PC-9 (cell line): ENCODE data around the gene PSMD6. TPM values are rescaled to one million over a fixed set of nuclear protein-coding genes. Genes with fewer than 3 reads are reported as not detected.

Experiments
- BruUV-seq: library from RNA; stranded (reverse); fragments of 400-500 nt; replicated peaks from 2 replicates; lab custom pipeline; 2021; lab: Mats Ljungman, UMichigan
- CTCF ChIA-PET: fragments of 300-600 bp; sonication (Branson Sonifier 250); formaldehyde crosslinking; loops from one replicate; lab custom pipeline; 2022; ENCODE audit warnings: antibody characterized with exemption; lab: Charles Lee
- POLR2A ChIA-PET: fragments of 300-600 bp; sonication (Branson Sonifier 250); formaldehyde crosslinking; loops from one replicate; lab custom pipeline; 2022; ENCODE audit warnings: antibody characterized with exemption; ENCODE audit not compliant: unreplicated experiment; lab: Charles Lee
- DNase-seq, 2 experiments: peaks; one replicate each; pipeline versions ENCODE4 v3.0.0 to v3.0.0-alpha.2; 2015 to 2022; ENCODE audit warnings: mixed read lengths in 1 of 2
- H2AFZ ChIP-seq: fragments of 200-600 bp; sonication (generic); 2 replicates; pipeline ENCODE4 v1.8.1; 2017; ENCODE audit warnings: antibody characterized with exemption
- H3F3A ChIP-seq: fragments of 200-600 bp; sonication (generic); 2 replicates; pipeline ENCODE4 v1.8.1; 2017; ENCODE audit warnings: antibody characterized with exemption, mild to moderate bottlenecking, low read depth; ENCODE audit not compliant: insufficient read depth
- H3K27ac ChIP-seq: fragments of 200-600 bp; sonication (generic); 2 replicates; pipeline ENCODE4 v1.6.1; 2016; ENCODE audit warnings: mixed run types
- H3K27me3 ChIP-seq: fragments of 200-600 bp; sonication (generic); 2 replicates; pipeline ENCODE4 v1.6.1; 2016; ENCODE audit warnings: low read depth, mixed run types; ENCODE audit not compliant: insufficient read depth
- H3K36me3 ChIP-seq: fragments of 200-600 bp; sonication (generic); 2 replicates; pipeline ENCODE4 v1.6.1; 2016; ENCODE audit warnings: low read depth, mixed run types
- H3K4me1 ChIP-seq: fragments of 200-600 bp; sonication (generic); replicated peaks from 2 replicates; pipeline ENCODE4 v1.6.1; 2016; ENCODE audit warnings: mixed run types; ENCODE audit not compliant: insufficient read depth
- H3K4me2 ChIP-seq: fragments of 200-600 bp; sonication (generic); 2 replicates; pipeline ENCODE4 v1.6.1; 2017; ENCODE audit warnings: mixed run types
- H3K4me3 ChIP-seq: fragments of 200-600 bp; sonication (generic); 2 replicates; pipeline ENCODE4 v1.6.1; 2016; ENCODE audit warnings: mixed run types
- H3K79me2 ChIP-seq: fragments of 200-600 bp; sonication (generic); 2 replicates; pipeline ENCODE4 v1.6.1; 2017; ENCODE audit warnings: low read depth, mixed run types
- H3K9me2 ChIP-seq: fragments of 200-600 bp; sonication (generic); 2 replicates; pipeline ENCODE4 v1.8.1; 2017; ENCODE audit warnings: mild to moderate bottlenecking; ENCODE audit not compliant: insufficient read depth
- H3K9me3 ChIP-seq: fragments of 200-600 bp; sonication (generic); 2 replicates; pipeline ENCODE4 v1.8.1; 2016; ENCODE audit warnings: low read depth; ENCODE audit not compliant: insufficient read depth
- H4K20me1 ChIP-seq: fragments of 200-600 bp; sonication (generic); 2 replicates; pipeline ENCODE4 v1.8.1; 2017; ENCODE audit not compliant: insufficient read depth
- CTCF ChIP-seq: fragments of 200-600 bp; sonication (generic); conservative IDR thresholded peaks from 2 replicates; pipeline ENCODE4 v1.6.1; 2017; ENCODE audit warnings: mixed run types, antibody characterized with exemption, mild to moderate bottlenecking, moderate library complexity
- EZH2 ChIP-seq: fragments of 200-600 bp; sonication (generic); IDR thresholded peaks from 2 replicates; pipeline ENCODE4 v1.8.0; 2017; ENCODE audit warnings: antibody characterized with exemption, low read depth
- intact Hi-C: fragments of 100-400 bp; cut with micrococcal nuclease; formaldehyde crosslinking; loops from one replicate; pipeline ENCODE4 v1.10.0; 2022; ENCODE audit not compliant: unreplicated experiment
- total RNA-seq: library from RNA; stranded (reverse); gene quantifications from 2 replicates; pipeline ENCODE4 v1.2.3, GENCODE V29; 2021

The PSMD6 gene
- total RNA-seq, 1 experiment from 2014 or later, result 68.8 TPM

DNA sequence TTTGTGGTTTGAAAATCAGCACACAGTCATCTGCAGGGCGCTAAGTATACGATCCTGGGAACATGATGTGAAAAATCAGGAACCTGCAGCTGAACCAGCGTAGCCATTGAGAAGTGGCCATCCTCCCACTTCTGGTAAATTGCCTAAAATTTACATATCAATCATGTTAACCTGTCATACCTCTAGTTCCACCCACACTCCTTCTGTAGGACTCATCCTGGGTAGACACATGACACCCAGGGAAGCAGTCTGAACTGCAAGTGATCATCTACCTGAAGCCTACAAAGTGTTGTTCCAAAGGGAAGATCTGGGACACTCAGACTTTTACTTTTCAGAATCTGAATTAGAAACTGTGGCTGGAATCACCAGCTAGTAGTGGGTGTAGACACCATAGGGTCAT is 5.5 kb upstream of the PSMD6 start:
- intact Hi-C loops, result no loop called here
- no peaks in the 10 kb centered on the region for H3K79me2 ChIP-seq
- no peak overlapping the region for H3K4me2 ChIP-seq
- no peaks in the 10 kb centered on the region for H4K20me1 ChIP-seq
- POLR2A ChIA-PET, result no interaction called here
- no peak overlapping the region for H3K4me3 ChIP-seq
- H3K27me3 ChIP-seq, result no peaks in the 10 kb centered on the region
- no peak for DNase-seq
- H3K9me3 ChIP-seq, result no peaks in the 10 kb centered on the region
- CTCF ChIA-PET, result no interaction called here
- no peaks in the 10 kb centered on the region for H3K9me2 ChIP-seq
- no peaks in the 10 kb centered on the region for H3K36me3 ChIP-seq
- H3F3A ChIP-seq, result no peaks in the 10 kb centered on the region
- no peak overlapping the region for H3K27ac ChIP-seq
- no peak for TF ChIP-seq EZH2
- no peak for TF ChIP-seq CTCF
- no peak overlapping the region for H2AFZ ChIP-seq
- H3K4me1 ChIP-seq, result no peaks in the 10 kb centered on the region; the same call in 1 of the 2 replicates
- BruUV-seq, result no TSS peak

GRCh38 chr3:64027658-64028057 is 4.4 kb upstream of the PSMD6 start:
- CTCF ChIA-PET, result no interaction called here
- Histone ChIP-seq H3K27me3 (no peaks in the 10 kb centered on the region), H3K36me3 (no peaks in the 10 kb centered on the region), H3K9me3 (no peaks in the 10 kb centered on the region), H3K9me2 (no peaks in the 10 kb centered on the region), H2AFZ (no peak overlapping the region), H3K27ac (no peak overlapping the region), H3K79me2 (peaks cover 6% of the 10 kb centered on the region), H3F3A (no peaks in the 10 kb centered on the region), H4K20me1 (no peaks in the 10 kb centered on the region), H3K4me2 (no peak overlapping the region), H3K4me1 (no peaks in the 10 kb centered on the region; the same call in 1 of the 2 replicates), H3K4me3 (no peak overlapping the region)
- POLR2A ChIA-PET, result no interaction called here
- BruUV-seq, result no TSS peak
- TF ChIP-seq CTCF, result no peak
- TF ChIP-seq EZH2, result no peak
- DNase-seq, result no peak
- intact Hi-C loops, result no loop called here

DNA sequence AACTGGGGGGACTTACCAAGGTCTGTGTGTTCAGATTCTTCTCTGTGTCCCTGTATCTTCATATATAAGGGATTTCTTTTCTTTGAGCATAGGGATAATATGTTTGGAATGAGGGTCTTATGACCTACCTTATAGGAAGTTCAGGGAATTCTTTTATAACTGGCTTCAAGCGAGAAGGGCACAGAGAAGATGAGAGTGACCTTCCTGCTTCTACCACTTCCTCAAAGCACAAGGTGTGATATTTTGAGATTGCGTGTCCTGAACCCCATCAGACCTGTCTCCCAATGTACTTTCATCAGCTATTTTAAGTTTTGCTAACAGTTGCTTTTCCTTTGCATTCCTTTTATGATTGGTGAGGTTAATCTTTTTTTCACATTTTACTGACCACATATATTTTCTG is 3.1 kb upstream of the PSMD6 start:
- no peak for DNase-seq
- Histone ChIP-seq H3K27ac (no peak overlapping the region), H3K9me3 (no peaks in the 10 kb centered on the region), H3K4me1 (peaks cover 7% of the 10 kb centered on the region), H3K36me3 (no peaks in the 10 kb centered on the region), H3F3A (no peaks in the 10 kb centered on the region), H3K4me3 (no peak overlapping the region), H3K79me2 (peaks cover 18% of the 10 kb centered on the region), H4K20me1 (no peaks in the 10 kb centered on the region), H3K27me3 (no peaks in the 10 kb centered on the region), H2AFZ (no peak overlapping the region), H3K4me2 (no peak overlapping the region), H3K9me2 (no peaks in the 10 kb centered on the region)
- no peak for TF ChIP-seq EZH2
- no peak for TF ChIP-seq CTCF
- ChIA-PET CTCF (no interaction called here), POLR2A (no interaction called here)
- BruUV-seq, result no TSS peak
- intact Hi-C loops, result no loop called here
